ENCODE results near the gene WDR44. TPM values are rescaled to one million over a fixed set of nuclear protein-coding genes. Genes with fewer than 3 reads are reported as not detected.
"Not testable (repeated sequence)": the region's sequence is repeated elsewhere in the genome, so short reads cannot be mapped to it uniquely, and the experiment has no call there.

Gene WDR44
- total RNA-seq, 1 donor from 2014 or later = 14.6 TPM

- no peaks in the 10 kb centered on the region for H3K36me3 Mint-ChIP-seq (ENCODE audit: unreplicated experiment)
- no peak overlapping the region for H3K4me3 Mint-ChIP-seq (ENCODE audit: unreplicated experiment)
- H3K27ac Mint-ChIP-seq (ENCODE audit: unreplicated experiment) = no peak overlapping the region
- H3K9me3 Mint-ChIP-seq (ENCODE audit: unreplicated experiment) = no peaks in the 10 kb centered on the region
- no peak for TF ChIP-seq CTCF (IDR thresholded peaks at IDR 0.05; ENCODE audit: partially characterized antibody, unreplicated experiment)
- H3K4me1 Mint-ChIP-seq (ENCODE audit: low read depth, unreplicated experiment) = no peaks in the 10 kb centered on the region
- no peak for DNase-seq
- no peaks in the 10 kb centered on the region for H3K27me3 Mint-ChIP-seq (ENCODE audit: unreplicated experiment)
These were observed 128.7 kb downstream of the WDR44 start for GRCh38 chrX:118474586-118474985.

GRCh38 chrX:118475903-118476302 lies 130.0 kb downstream of the WDR44 start:
- no peak overlapping the region for H3K4me3 Mint-ChIP-seq (ENCODE audit: unreplicated experiment)
- H3K36me3 Mint-ChIP-seq (ENCODE audit: unreplicated experiment) = no peaks in the 10 kb centered on the region
- no peaks in the 10 kb centered on the region for H3K4me1 Mint-ChIP-seq (ENCODE audit: low read depth, unreplicated experiment)
- H3K9me3 Mint-ChIP-seq (ENCODE audit: unreplicated experiment) = no peaks in the 10 kb centered on the region
- TF ChIP-seq CTCF (IDR thresholded peaks at IDR 0.05; ENCODE audit: partially characterized antibody, unreplicated experiment) = no peak
- no peak overlapping the region for H3K27ac Mint-ChIP-seq (ENCODE audit: unreplicated experiment)
- no peak for DNase-seq
- H3K27me3 Mint-ChIP-seq (ENCODE audit: unreplicated experiment) = no peaks in the 10 kb centered on the region

- DNase-seq = no peak
- no peaks in the 10 kb centered on the region for H3K9me3 Mint-ChIP-seq (ENCODE audit: unreplicated experiment)
- no peaks in the 10 kb centered on the region for H3K4me1 Mint-ChIP-seq (ENCODE audit: low read depth, unreplicated experiment)
- TF ChIP-seq CTCF (IDR thresholded peaks at IDR 0.05; ENCODE audit: partially characterized antibody, unreplicated experiment) = no peak
- no peak overlapping the region for H3K4me3 Mint-ChIP-seq (ENCODE audit: unreplicated experiment)
- no peaks in the 10 kb centered on the region for H3K27me3 Mint-ChIP-seq (ENCODE audit: unreplicated experiment)
- no peak overlapping the region for H3K27ac Mint-ChIP-seq (ENCODE audit: unreplicated experiment)
- no peaks in the 10 kb centered on the region for H3K36me3 Mint-ChIP-seq (ENCODE audit: unreplicated experiment)
These were observed 134.3 kb downstream of the WDR44 start for GRCh38 chrX:118480172-118480571.

- H3K4me3 Mint-ChIP-seq (ENCODE audit: unreplicated experiment); H3K27ac Mint-ChIP-seq (ENCODE audit: unreplicated experiment); H3K36me3 Mint-ChIP-seq (ENCODE audit: unreplicated experiment); DNase-seq; H3K27me3 Mint-ChIP-seq (ENCODE audit: unreplicated experiment); H3K4me1 Mint-ChIP-seq (ENCODE audit: low read depth, unreplicated experiment); H3K9me3 Mint-ChIP-seq (ENCODE audit: unreplicated experiment): not testable (repeated sequence)
These were observed 136.5 kb downstream of the WDR44 start for GRCh38 chrX:118482384-118482783.

- no peaks in the 10 kb centered on the region for H3K36me3 Mint-ChIP-seq (ENCODE audit: unreplicated experiment)
- DNase-seq = no peak
- H3K4me1 Mint-ChIP-seq (ENCODE audit: low read depth, unreplicated experiment) = no peaks in the 10 kb centered on the region
- no peak overlapping the region for H3K4me3 Mint-ChIP-seq (ENCODE audit: unreplicated experiment)
- H3K9me3 Mint-ChIP-seq (ENCODE audit: unreplicated experiment) = no peaks in the 10 kb centered on the region
- H3K27ac Mint-ChIP-seq (ENCODE audit: unreplicated experiment) = no peak overlapping the region
- no peaks in the 10 kb centered on the region for H3K27me3 Mint-ChIP-seq (ENCODE audit: unreplicated experiment)
- TF ChIP-seq CTCF (IDR thresholded peaks at IDR 0.05; ENCODE audit: partially characterized antibody, unreplicated experiment) = no peak
These were observed 138.5 kb downstream of the WDR44 start for GRCh38 chrX:118484216-118484903.

GRCh38 chrX:118486693-118487092 lies 140.8 kb downstream of the WDR44 start:
- H3K36me3 Mint-ChIP-seq (ENCODE audit: unreplicated experiment); H3K9me3 Mint-ChIP-seq (ENCODE audit: unreplicated experiment); H3K4me3 Mint-ChIP-seq (ENCODE audit: unreplicated experiment); DNase-seq; H3K27ac Mint-ChIP-seq (ENCODE audit: unreplicated experiment); H3K4me1 Mint-ChIP-seq (ENCODE audit: low read depth, unreplicated experiment); H3K27me3 Mint-ChIP-seq (ENCODE audit: unreplicated experiment): not testable (repeated sequence)

Measured in glutamatergic neuron (in vitro differentiated cells).